Endodermal cell (in vitro differentiated cells): ENCODE data around the gene SCAMP3. TPM values are rescaled to one million over a fixed set of nuclear protein-coding genes. Genes with fewer than 3 reads are reported as not detected.

Experiments
- DNase-seq: peaks from one replicate; pipeline ENCODE4 v3.0.0-alpha.2; 2017
- H3K27ac ChIP-seq: 2 replicates; pipeline ENCODE4 v1.5.1; 2013; ENCODE audit warnings: mild to moderate bottlenecking, low read depth, low read length, moderate library complexity
- H3K27me3 ChIP-seq: 2 replicates; pipeline ENCODE4 v1.6.1; 2013; ENCODE audit warnings: mild to moderate bottlenecking, low read length, moderate library complexity; ENCODE audit not compliant: insufficient read depth, control insufficient read depth, poor library complexity, severe bottlenecking
- H3K36me3 ChIP-seq: 2 replicates; pipeline ENCODE4 v1.7.0; 2013; ENCODE audit warnings: mild to moderate bottlenecking, low read length, moderate library complexity; ENCODE audit not compliant: control insufficient read depth, insufficient read depth
- H3K4me1 ChIP-seq: one replicate; pipeline ENCODE4 v1.7.0; 2013; ENCODE audit warnings: low read length; ENCODE audit not compliant: control insufficient read depth, insufficient read depth
- H3K4me3 ChIP-seq: 2 replicates; pipeline ENCODE4 v1.5.1; 2013; ENCODE audit warnings: mild to moderate bottlenecking, low read length, moderate library complexity
- H3K9ac ChIP-seq: 2 replicates; pipeline ENCODE4 v1.6.1; 2013; ENCODE audit warnings: mild to moderate bottlenecking, low read length, moderate library complexity; ENCODE audit not compliant: poor library complexity, severe bottlenecking; ENCODE audit errors: extremely low read depth
- H3K9me3 ChIP-seq: 2 replicates; pipeline ENCODE4 v1.6.1; 2013; ENCODE audit warnings: mild to moderate bottlenecking, low read length, moderate library complexity; ENCODE audit not compliant: control insufficient read depth
- H3K27ac Mint-ChIP-seq: 2 replicates; pipeline ENCODE4 v1.8.0; 2020; ENCODE audit warnings: mixed read lengths
- H3K27me3 Mint-ChIP-seq: 2 replicates; pipeline ENCODE4 v1.8.0; 2021; ENCODE audit warnings: mild to moderate bottlenecking, mixed read lengths; ENCODE audit not compliant: insufficient read depth
- H3K36me3 Mint-ChIP-seq: 2 replicates; pipeline ENCODE4 v1.8.0; 2020; ENCODE audit warnings: low read depth, mixed read lengths
- H3K4me1 Mint-ChIP-seq: 2 replicates; pipeline ENCODE4 v1.8.0; 2020; ENCODE audit warnings: mixed read lengths
- H3K4me3 Mint-ChIP-seq: 2 replicates; pipeline ENCODE4 v1.8.0; 2020; ENCODE audit warnings: mild to moderate bottlenecking, moderate library complexity, mixed read lengths
- H3K9me3 Mint-ChIP-seq: 2 replicates; pipeline ENCODE4 v1.8.0; 2020; ENCODE audit warnings: mild to moderate bottlenecking, mixed read lengths
- WGBS, 2 experiments: methylation state at CpG; one replicate each; pipeline versions ENCODE4 v1.1.5 to v1.1.7; 2013; ENCODE audit warnings: missing lambda C conversion rate in 2 of 2, mixed read lengths in 1 of 2; ENCODE audit not compliant: insufficient coverage in 1 of 2, insufficient read length in 1 of 2; 5-methylcytosine and 5-hydroxymethylcytosine counted together
- total RNA-seq, 2 donors: library from RNA; stranded (reverse); fragmentation: NEBNext Ultra II Directional in 1 of 2; extraction: Animal tissue kit (Norgen Biotek cat#: 25700) in 1 of 2; gene quantifications; 2 replicates in 1 of 2; 3 replicates in 1 of 2; pipeline ENCODE4 v1.2.1, GENCODE V29; 2021
- TF ChIP-seq, protein P1 (sequence below): fragments of 200-600 bp; sonication (generic); conservative IDR thresholded peaks from 2 replicates; pipeline ENCODE4 v1.5.0; 2021; ENCODE audit warnings: antibody characterized with exemption, mild to moderate bottlenecking

The SCAMP3 gene
- total RNA-seq, 2 donors from 2014 or later = 56.1 TPM

GRCh38 chr1:155286544-155286943 is 24.4 kb upstream of the SCAMP3 start:
- Histone ChIP-seq H3K27me3 (no peaks in the 10 kb centered on the region), H3K36me3 (no peaks in the 10 kb centered on the region)

GRCh38 chr1:155285631-155286044 is 23.5 kb upstream of the SCAMP3 start:
- TF ChIP-seq, protein P1, sequence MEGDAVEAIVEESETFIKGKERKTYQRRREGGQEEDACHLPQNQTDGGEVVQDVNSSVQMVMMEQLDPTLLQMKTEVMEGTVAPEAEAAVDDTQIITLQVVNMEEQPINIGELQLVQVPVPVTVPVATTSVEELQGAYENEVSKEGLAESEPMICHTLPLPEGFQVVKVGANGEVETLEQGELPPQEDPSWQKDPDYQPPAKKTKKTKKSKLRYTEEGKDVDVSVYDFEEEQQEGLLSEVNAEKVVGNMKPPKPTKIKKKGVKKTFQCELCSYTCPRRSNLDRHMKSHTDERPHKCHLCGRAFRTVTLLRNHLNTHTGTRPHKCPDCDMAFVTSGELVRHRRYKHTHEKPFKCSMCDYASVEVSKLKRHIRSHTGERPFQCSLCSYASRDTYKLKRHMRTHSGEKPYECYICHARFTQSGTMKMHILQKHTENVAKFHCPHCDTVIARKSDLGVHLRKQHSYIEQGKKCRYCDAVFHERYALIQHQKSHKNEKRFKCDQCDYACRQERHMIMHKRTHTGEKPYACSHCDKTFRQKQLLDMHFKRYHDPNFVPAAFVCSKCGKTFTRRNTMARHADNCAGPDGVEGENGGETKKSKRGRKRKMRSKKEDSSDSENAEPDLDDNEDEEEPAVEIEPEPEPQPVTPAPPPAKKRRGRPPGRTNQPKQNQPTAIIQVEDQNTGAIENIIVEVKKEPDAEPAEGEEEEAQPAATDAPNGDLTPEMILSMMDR = no peak
- DNase-seq = no peak
- Histone ChIP-seq H3K4me1 (no peaks in the 10 kb centered on the region), H3K27ac (no peak overlapping the region), H3K9ac (no peak overlapping the region), H3K27me3 (no peaks in the 10 kb centered on the region), H3K9me3 (no peaks in the 10 kb centered on the region), H3K36me3 (no peaks in the 10 kb centered on the region), H3K4me3 (no peak overlapping the region)
- Mint-ChIP-seq H3K36me3 (no peaks in the 10 kb centered on the region), H3K9me3 (no peaks in the 10 kb centered on the region), H3K4me1 (no peaks in the 10 kb centered on the region), H3K4me3 (no peak overlapping the region), H3K27ac (no peak overlapping the region), H3K27me3 (no peaks in the 10 kb centered on the region)
- WGBS, 2 experiments = 95% methylated on average over 16 to 18 of the region's 18 CpGs

More at GRCh38 chr1:155286544-155286943, 24.4 kb upstream of the SCAMP3 start:
- Histone ChIP-seq H3K4me1 (no peaks in the 10 kb centered on the region), H3K4me3 (no peak overlapping the region), H3K9ac (no peak overlapping the region), H3K27ac (no peak overlapping the region), H3K9me3 (no peaks in the 10 kb centered on the region)
- H3K4me1 Mint-ChIP-seq = no peaks in the 10 kb centered on the region
- H3K9me3 Mint-ChIP-seq = no peaks in the 10 kb centered on the region
- H3K27ac Mint-ChIP-seq = no peak overlapping the region
- WGBS, 2 experiments = 91 to 100% methylated on average over 2 of the region's 2 CpGs
- DNase-seq = no peak
- H3K27me3 Mint-ChIP-seq = peaks cover 2% of the 10 kb centered on the region
- H3K36me3 Mint-ChIP-seq = no peaks in the 10 kb centered on the region
- TF ChIP-seq, protein P1 = no peak
- H3K4me3 Mint-ChIP-seq = no peak overlapping the region

DNA sequence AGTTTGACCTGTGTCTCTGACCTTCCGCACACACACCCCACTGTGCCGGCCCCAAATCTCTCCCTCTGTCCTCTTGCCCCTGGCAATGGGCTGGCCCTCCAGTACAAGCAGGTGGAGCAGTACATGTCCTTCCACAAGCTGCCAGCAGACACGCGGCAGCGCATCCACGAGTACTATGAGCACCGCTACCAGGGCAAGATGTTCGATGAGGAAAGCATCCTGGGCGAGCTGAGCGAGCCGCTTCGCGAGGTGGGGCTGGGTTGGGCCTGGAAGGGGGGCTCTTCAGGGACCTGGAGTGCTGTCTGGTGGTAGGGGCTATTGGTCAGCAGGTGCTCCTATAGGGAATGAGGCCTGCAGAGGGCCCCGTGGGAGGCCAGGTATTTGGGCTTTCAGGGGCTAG is 22.9 kb upstream of the SCAMP3 start:
- H3K36me3 ChIP-seq = no peaks in the 10 kb centered on the region
- no peak overlapping the region for H3K27ac ChIP-seq
- Mint-ChIP-seq H3K36me3 (no peaks in the 10 kb centered on the region), H3K4me1 (no peaks in the 10 kb centered on the region), H3K9me3 (no peaks in the 10 kb centered on the region), H3K27me3 (no peaks in the 10 kb centered on the region), H3K4me3 (no peak overlapping the region), H3K27ac (no peak overlapping the region)
- no peak overlapping the region for H3K4me3 ChIP-seq
- DNase-seq = no peak
- no peak overlapping the region for H3K9ac ChIP-seq
- WGBS, 2 experiments = 95 to 97% methylated on average over 13 to 14 of the region's 14 CpGs
- no peaks in the 10 kb centered on the region for H3K27me3 ChIP-seq
- no peaks in the 10 kb centered on the region for H3K4me1 ChIP-seq
- H3K9me3 ChIP-seq = no peaks in the 10 kb centered on the region
- TF ChIP-seq, protein P1 = no peak
